Pancreas (tissue), 10 donors: Measurements from ENCODE around the gene PHF21A. TPM values are rescaled to one million over a fixed set of nuclear protein-coding genes. Genes with fewer than 3 reads are reported as not detected.

Experiments
- ATAC-seq, 4 donors: fragments of 200-7000 bp; cut with Tn5 transposase; one replicate each; pipeline versions ENCODE4 v1.8.0 to v1.9.1; 2020; ENCODE audit warnings: mild to moderate bottlenecking in 4 of 4, moderate library complexity in 4 of 4
- DNase-seq, 6 donors: peaks; one replicate each; pipeline ENCODE4 v3.0.0-alpha.2; 2020
- FAIRE-seq: peaks from 2 replicates; lab custom pipeline; 2012; peaks lifted over from hg19 to GRCh38; lab: Jason Lieb, UNC
- H3K27ac ChIP-seq, 4 donors: fragments of 200-600 bp; sonication (generic); 1 replicate in 3 of 4; 2 replicates in 1 of 4; pipeline versions ENCODE4 v1.5.0 to v1.8.0; 2020
- H3K27me3 ChIP-seq, 4 donors: fragments of 200-600 bp; one replicate each; pipeline ENCODE4 v1.8.0; 2021
- H3K36me3 ChIP-seq, 3 donors: fragments of 200-600 bp; sonication (generic) in 1 of 3; one replicate each; pipeline versions ENCODE4 v1.5.0 to v1.8.0; 2020 to 2021
- H3K4me1 ChIP-seq, 3 donors: fragments of 200-600 bp; one replicate each; pipeline ENCODE4 v1.8.0; 2021
- H3K4me3 ChIP-seq, 4 donors: fragments of 200-600 bp; sonication (generic) in 2 of 4; one replicate each; pipeline versions ENCODE4 v1.5.0 to v1.8.0; 2020 to 2021
- H3K9me3 ChIP-seq, 4 donors: fragments of 200-600 bp; one replicate each; pipeline ENCODE4 v1.8.0; 2021
- WGBS, 2 donors: extraction: QIAGEN DNeasy Blood & Tissue Kit; methylation state at CpG; one replicate each; pipeline ENCODE4 v1.1.7; 2013; 5-methylcytosine and 5-hydroxymethylcytosine counted together
- intact Hi-C, 3 donors: fragments of 100-400 bp; cut with DNase I; formaldehyde crosslinking; loops; one replicate each; pipeline versions ENCODE4 v1.11.1 to v1.14.2; 2022
- polyA plus RNA-seq, 2 donors: library from polyadenylated mRNA; stranded (reverse); fragments of 200-250 nt; gene quantifications; one replicate each; pipeline ENCODE4 v1.2.3, GENCODE V29; 2013
- total RNA-seq, 6 donors: library from RNA; stranded (reverse); fragmentation: NEBNext Ultra II Directional in 4 of 6; extraction: Animal tissue kit (Norgen Biotek cat#: 25700) in 4 of 6; gene quantifications; one replicate each; pipeline versions ENCODE4 v1.2.1 to v1.2.4, GENCODE V29; 2021 to 2023
- TF ChIP-seq, protein P1 (sequence below), 4 donors: fragments of 200-600 bp; sonication (generic) in 3 of 4; IDR thresholded peaks; one replicate each; pipeline versions ENCODE4 v1.5.0 to v1.8.0; 2021; ENCODE audit warnings: antibody characterized with exemption in 4 of 4
- donor health status: healthy with polysubstance abuse.
- donor health status: DM: no; HTN: no; CAD: no; lungs with moderate emphysema.
- donor health status: DM: no; HTN: no; CAD: no.
- donor health status: control.
- donor health status: control.
- donor health status: Bipolar disorder and iron deficiency.
- donor health status: DM: yes; HTN: yes; CAD: no.
- donor health status: DM: no; HTN: no; CAD: no.
- donor health status: DM: no; HTN: no; CAD: no.
- donor health status: DM: yes; HTN: yes; CAD: no.

The PHF21A gene
- total and polyA plus RNA-seq, 8 donors = 11.4 to 30.3 (median 14.4) TPM

DNA sequence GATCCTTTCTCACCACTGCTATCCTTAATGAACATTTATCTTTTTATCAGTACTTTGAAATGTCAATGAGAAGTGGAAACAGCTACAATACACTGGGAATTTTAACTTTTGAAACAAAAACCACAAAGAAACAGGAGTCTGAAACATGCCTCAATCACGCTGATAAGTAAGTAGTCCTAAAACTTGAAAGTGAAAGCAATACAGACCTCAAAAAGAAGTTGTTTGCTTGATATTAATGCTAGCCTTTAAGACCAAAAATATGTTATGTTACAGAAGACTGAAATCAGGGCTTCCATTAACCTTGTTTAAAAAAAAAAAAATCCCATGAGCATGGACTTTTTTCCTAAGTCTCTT lies 21.3 kb downstream of the PHF21A start:
- WGBS, 2 donors = 25 to 27% methylated on average over 1 of the region's 1 CpG
- ATAC-seq = peak in 3 of 4 donors; percentile 18 to 58 (median 43)
- Histone ChIP-seq H3K9me3 (no peaks in the 10 kb centered on the region), H3K27me3 (no peaks in the 10 kb centered on the region), H3K27ac (peak overlapping the region in 2 of 4 donors; percentile 25), H3K36me3 (no peaks in the 10 kb centered on the region), H3K4me1 (peaks cover 3 to 9% (median 4%) of the 10 kb centered on the region in 3 donors), H3K4me3 (no peak overlapping the region)
- TF ChIP-seq, protein P1, sequence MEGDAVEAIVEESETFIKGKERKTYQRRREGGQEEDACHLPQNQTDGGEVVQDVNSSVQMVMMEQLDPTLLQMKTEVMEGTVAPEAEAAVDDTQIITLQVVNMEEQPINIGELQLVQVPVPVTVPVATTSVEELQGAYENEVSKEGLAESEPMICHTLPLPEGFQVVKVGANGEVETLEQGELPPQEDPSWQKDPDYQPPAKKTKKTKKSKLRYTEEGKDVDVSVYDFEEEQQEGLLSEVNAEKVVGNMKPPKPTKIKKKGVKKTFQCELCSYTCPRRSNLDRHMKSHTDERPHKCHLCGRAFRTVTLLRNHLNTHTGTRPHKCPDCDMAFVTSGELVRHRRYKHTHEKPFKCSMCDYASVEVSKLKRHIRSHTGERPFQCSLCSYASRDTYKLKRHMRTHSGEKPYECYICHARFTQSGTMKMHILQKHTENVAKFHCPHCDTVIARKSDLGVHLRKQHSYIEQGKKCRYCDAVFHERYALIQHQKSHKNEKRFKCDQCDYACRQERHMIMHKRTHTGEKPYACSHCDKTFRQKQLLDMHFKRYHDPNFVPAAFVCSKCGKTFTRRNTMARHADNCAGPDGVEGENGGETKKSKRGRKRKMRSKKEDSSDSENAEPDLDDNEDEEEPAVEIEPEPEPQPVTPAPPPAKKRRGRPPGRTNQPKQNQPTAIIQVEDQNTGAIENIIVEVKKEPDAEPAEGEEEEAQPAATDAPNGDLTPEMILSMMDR (IDR thresholded peaks at IDR 0.05) = no peak
- no peak for DNase-seq
- no peak for FAIRE-seq
- intact Hi-C loops = no loop called here

DNA sequence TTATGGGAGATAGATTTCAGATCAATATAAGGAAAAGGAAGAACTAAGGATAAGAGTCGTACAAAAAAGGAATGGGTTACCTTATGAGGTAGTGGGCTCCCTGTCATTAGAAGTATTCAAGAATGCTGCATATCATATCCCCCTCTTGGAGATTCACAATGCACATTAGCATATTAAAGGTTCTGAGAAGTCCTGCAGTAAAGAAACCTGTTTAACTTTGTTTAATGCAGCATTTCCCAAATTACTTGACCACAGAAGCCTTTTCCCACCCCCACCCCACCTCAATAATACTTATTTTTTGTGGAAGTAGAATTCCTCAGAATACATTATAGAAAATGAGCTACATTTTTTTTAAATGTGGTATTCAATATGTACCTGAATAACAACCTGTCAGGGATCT lies 30.9 kb downstream of the PHF21A start:
- no peak overlapping the region for H3K4me3 ChIP-seq
- H3K4me1 ChIP-seq = no peaks in the 10 kb centered on the region
- H3K27ac ChIP-seq = no peak overlapping the region
- DNase-seq = no peak
- no peaks in the 10 kb centered on the region for H3K9me3 ChIP-seq
- ATAC-seq = no peak
- intact Hi-C loops = no loop called here
- TF ChIP-seq, protein P1 (IDR thresholded peaks at IDR 0.05) = no peak
- H3K36me3 ChIP-seq = no peaks in the 10 kb centered on the region
- no peaks in the 10 kb centered on the region for H3K27me3 ChIP-seq
- no peak for FAIRE-seq
- WGBS, 2 donors = 75 to 86% methylated on average over 1 of the region's 1 CpG

DNA sequence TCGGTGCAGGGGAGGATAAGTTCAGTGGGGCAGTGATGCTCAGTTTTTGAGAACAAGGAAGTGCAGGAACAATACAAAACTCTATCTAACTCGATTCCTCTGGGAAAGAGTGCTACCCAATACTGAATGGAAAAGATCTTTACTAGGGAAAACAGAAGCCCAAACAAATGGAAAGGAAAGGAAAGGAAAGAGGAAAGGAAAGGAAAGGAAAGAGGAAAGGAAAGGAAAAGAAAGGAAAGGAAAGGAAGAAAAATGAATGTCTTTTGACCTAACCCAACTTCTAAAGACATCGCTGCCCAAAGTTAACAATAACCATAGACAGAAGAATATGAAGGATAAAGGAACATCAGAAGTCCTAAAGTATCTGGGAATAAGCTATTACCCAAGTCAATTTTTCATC lies 41.6 kb downstream of the PHF21A start:
- Histone ChIP-seq H3K27me3 (no peaks in the 10 kb centered on the region), H3K4me3 (no peak overlapping the region), H3K9me3 (no peaks in the 10 kb centered on the region), H3K4me1 (no peaks in the 10 kb centered on the region), H3K27ac (no peak overlapping the region), H3K36me3 (peaks cover 0 to 6% (median 0%) of the 10 kb centered on the region in 3 donors)
- TF ChIP-seq, protein P1 (IDR thresholded peaks at IDR 0.05) = no peak
- intact Hi-C loops = no loop called here
- no peak for DNase-seq
- WGBS, 2 donors = 90 to 91% methylated on average over 3 of the region's 3 CpGs
- FAIRE-seq = no peak
- no peak for ATAC-seq

DNA sequence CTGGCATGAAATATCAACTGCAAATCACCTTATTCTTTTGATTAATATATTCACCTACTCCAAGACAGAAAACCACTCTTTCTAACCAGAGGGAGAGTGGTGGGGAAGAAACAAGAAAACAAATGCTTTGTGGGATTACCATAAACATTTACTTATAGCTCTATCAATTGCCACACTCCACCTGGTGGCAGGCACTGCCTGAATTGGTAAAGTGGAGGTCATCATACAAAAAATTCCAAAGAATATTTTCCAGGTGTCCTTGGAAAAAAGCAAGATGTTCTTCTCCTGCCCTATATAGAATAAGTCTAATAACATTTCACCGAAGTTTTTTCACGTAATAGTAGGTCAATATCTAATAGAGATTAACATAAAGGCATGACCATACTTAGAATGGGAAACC lies 45.3 kb downstream of the PHF21A start:
- Histone ChIP-seq H3K27ac (no peak overlapping the region), H3K27me3 (no peaks in the 10 kb centered on the region), H3K4me1 (peaks cover 0 to 4% (median 0%) of the 10 kb centered on the region in 3 donors), H3K4me3 (no peak overlapping the region), H3K9me3 (no peaks in the 10 kb centered on the region), H3K36me3 (peaks cover 0 to 6% (median 0%) of the 10 kb centered on the region in 3 donors)
- FAIRE-seq (no peak), DNase-seq (no peak), ATAC-seq (no peak)
- WGBS, 2 donors = 90 to 94% methylated on average over 2 of the region's 2 CpGs
- TF ChIP-seq, protein P1 (IDR thresholded peaks at IDR 0.05) = no peak
- intact Hi-C loops = no loop called here

DNA sequence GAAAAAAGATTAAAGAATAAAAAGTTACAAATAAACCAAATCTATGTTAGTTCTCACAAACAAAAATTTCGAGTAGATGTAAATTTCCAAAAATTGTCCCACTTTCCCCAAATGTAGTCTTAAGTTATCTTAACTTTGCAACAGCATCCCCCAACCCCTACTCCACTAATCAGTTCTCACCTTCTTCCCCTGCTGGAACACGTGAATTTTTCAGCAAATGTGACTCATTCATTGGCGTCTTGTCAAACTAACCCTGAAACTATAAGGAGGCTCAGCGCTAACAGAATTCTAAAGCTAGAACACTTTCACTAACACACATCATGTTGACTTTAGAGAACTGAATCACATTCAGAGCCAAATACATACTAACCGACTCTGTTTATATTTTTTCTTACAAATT lies 46.1 kb downstream of the PHF21A start:
- intact Hi-C loops = no loop called here
- no peak overlapping the region for H3K4me3 ChIP-seq
- H3K4me1 ChIP-seq = peaks cover 0 to 4% (median 0%) of the 10 kb centered on the region in 3 donors
- H3K36me3 ChIP-seq = peaks cover 0 to 6% (median 0%) of the 10 kb centered on the region in 3 donors
- no peak for DNase-seq
- 60 to 65% methylated on average over 5 of the region's 5 CpGs for WGBS, 2 donors
- no peak overlapping the region for H3K27ac ChIP-seq
- FAIRE-seq = no peak
- TF ChIP-seq, protein P1 (IDR thresholded peaks at IDR 0.05) = no peak
- H3K27me3 ChIP-seq = no peaks in the 10 kb centered on the region
- peak in 2 of 4 donors; percentile 24 to 44 for ATAC-seq
- no peaks in the 10 kb centered on the region for H3K9me3 ChIP-seq
